HG03442 (cell line): ENCODE results near the gene DPY19L1.
"Not testable (repeated sequence)": the region's sequence is repeated elsewhere in the genome, so short reads cannot be mapped to it uniquely, and the experiment has no call there.

Experiments
- ATAC-seq: cut with Tn5 transposase; IDR thresholded peaks from one replicate; pipeline ENCODE4 v1.9.1; 2021; ENCODE audit warnings: mild to moderate bottlenecking, moderate library complexity; ENCODE audit not compliant: unreplicated experiment

The DPY19L1 gene

DNA sequence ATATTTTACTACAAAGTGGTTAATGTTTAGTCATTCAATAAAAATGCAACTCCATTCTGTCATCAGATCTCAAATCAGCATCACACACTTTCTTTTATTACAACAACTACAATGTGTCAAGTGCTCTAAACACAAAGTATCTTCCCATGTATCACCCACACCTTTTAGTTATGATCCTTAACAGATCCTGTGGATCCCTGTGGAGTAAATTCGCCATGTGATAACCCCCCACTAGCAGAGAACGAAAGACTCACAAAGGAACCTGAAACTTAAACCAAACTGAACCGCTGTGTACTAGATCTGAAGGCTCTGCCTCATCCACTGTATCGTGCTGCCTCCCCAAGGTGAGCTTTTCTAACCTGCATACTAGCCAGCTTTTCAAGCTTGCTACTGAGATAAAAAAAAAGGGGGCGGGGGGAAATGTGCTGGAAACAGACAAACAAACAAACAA lies 1.7 kb downstream of the DPY19L1 start:
- peak; percentile 11 for ATAC-seq

DNA sequence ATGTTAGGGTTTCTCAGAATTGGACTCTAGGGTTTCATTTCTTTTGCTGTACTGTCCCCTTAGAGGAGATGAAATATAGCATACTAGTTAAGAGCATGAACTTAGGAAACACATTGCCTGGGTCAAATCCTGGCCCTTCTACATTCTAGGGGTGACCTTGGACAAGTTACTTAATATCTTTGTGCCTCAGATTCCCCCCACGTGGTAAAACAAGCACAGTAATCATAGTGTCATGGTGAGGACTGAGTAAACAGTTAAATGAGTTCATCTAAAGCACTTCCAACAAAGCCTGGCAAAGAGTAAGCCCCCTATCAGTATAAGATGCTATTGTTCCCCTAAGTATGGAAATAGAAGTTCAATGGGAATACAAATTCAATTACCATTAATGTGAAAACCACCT lies 5.1 kb downstream of the DPY19L1 start:
- ATAC-seq, result no peak

DNA sequence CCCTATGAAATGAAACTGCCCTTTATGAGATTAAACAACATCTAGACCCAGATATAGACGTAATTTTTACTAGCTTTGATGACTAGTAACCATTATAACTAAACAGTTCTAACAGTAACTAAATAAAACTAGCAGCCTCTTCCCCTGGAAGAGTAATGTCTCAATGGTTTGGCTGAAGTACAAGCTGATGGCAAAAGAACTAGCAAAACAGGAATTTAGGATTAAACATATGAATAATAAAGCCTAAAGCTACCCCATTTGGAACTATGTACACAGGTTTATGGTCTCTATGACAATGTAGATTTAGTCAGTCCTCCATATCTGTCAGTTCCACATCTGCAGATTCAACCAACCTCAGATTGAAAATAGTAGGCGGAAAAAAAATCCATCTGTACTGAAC lies 6.4 kb downstream of the DPY19L1 start:
- ATAC-seq, result no peak

DNA sequence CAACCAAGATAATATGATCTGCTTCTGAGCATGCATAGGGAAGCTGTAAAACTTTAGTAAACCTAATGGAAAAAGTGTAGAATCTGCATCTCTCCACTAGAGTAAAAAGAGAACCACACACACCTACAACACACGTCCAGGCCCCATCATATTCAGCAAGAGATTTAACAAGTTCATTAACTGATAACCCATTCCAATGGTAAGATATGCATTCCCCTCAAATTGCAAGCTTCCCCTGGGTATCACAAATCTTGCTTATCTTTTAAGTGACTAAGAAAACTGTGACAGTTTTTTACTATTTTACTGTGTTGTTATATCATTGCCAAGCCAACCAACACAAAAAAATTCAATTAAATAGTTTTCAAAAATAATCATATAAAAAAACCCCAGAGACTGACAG lies 8.0 kb downstream of the DPY19L1 start:
- no peak for ATAC-seq

DNA sequence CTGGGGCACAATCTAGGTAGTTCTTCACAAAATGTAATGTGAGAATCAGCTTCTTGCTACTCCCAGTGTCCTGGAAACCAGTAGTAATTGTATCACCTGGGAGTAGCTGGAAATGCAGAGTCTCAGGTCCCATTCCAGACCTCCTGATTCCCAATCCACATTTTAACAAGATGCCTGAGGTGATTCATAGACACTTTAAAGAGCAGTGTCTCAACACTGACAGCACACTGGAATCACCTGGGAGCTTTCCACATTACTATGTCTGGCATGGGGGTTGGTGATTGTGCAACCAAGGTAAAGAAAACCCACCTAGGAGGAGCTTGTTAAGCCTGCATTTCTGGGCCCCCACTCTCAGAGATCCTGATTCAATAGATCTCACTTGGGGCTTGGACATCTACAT lies 11.1 kb downstream of the DPY19L1 start:
- ATAC-seq, result no peak

DNA sequence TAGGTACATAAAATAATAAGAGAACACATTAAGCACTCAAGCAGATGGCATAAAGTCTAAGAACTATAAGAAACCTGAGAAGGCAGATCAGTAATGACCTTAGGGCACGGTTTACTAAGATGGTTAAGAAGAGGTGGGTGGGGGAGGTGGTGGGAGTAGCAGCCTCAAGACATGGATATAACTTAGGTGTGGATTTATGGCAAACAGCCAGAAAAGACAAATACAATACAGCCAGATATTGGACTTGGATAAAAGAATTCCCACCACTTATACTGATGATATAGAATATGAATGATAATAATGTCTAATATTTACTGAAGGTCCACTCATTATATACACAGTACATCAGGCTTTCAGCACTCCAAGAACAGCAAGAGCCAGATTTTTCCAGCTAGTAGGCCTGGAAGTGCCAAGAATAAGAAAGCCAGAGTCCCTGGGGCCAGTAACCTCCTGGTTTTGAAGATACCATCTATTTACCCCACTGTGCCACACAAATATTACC lies 11.9 kb downstream of the DPY19L1 start:
- ATAC-seq, result no peak

DNA sequence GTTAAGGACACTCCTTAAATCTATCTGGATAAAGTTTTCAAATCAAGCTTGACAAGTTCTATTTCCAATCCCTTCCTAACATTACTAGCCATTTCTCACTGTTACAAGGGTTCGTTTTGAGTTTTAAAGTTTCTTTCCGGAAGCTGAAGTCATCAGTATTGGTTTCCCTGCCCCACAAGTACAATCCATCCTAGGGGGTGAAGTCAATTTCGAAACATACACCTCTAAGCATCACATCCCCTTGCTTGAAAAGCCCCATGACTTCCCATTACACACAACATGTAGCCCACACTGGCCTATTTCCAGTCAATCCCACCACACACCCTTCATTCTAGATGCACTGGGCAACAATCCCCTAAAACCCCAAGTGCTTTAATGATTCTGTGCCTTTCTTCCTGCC lies 13.0 kb downstream of the DPY19L1 start:
- ATAC-seq, result no peak

DNA sequence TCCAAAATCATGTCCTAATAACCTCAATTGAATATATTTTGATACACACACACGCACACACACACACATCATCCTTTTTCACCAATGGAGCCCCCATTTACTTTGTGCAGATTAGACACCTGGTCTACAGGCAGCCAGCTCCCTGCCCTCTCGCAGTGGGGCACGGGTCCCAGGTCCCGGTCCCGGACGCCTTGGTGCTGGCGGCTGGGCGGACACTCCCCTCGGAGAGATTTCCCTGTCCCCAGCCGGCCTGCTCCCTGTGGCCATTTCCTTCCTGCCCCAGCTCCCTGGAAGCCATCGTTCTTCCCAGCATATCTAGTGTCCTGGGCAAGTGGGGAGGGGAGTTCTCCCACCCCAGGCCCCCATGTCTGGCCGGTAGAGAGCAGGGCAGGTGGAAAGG lies 14.6 kb downstream of the DPY19L1 start:
- no peak for ATAC-seq

DNA sequence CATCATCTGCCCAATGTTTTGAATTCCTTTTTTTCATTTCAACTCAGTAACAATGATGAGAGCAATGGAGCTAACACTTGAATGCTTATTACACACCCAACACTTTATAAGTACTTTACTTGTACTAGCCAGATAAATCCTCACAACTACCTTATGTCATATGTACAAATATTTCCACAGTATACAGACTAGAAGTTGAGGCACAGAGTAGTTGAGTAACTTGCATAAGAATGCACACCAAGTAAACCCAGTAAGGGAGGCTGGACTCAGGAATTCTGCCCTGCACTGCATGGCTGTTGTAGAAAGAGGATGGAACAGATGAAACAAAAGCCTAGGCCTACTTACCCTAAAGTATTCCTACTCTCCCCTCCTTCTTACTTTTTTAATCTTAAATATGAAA lies 15.8 kb downstream of the DPY19L1 start:
- no peak for ATAC-seq

DNA sequence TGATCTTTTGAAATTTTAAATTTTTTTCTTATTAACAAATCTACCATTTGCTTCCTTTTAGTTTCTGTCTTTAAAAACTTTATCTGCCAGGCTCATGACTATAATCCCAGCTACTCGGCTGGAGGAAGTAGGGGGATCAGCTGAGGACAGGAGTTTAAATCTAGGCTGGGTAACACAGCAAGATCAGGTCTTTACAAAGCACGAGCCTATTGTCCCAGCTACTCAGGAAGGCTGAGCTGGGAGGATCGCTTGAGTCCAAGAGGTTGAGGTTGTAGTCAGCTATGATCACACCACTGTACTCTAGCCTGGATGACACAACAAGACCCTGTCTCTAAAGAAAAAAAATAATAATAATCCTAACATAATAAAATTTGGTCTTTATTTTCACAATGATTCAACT lies 17.5 kb downstream of the DPY19L1 start:
- ATAC-seq, result no peak

DNA sequence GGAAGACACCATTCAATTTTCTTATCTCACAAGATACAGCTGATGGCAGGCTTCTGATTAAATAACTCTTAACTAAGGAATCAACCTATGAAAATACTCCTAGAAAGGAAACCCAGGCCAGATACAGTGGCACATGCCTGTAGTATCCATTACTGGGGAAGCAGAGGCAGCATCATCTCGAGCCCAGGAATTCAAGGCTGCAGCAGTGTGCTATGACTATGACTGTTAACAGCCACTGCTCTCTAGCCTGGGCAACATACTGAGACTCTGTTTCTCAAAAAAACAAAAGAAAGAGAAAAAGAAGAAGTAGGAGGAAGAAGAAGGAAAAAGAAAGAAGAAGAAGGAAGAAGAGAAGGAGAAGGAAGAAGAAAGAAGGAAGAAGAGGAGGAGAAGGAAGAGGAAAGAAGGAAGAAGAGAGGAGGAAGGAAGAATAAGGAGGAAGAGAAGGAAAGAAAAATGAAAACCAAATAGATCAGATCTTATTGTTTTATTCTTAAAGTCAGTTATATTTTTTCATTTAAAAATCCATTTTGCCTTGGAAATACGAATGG lies 18.0 kb downstream of the DPY19L1 start:
- ATAC-seq, result no peak

DNA sequence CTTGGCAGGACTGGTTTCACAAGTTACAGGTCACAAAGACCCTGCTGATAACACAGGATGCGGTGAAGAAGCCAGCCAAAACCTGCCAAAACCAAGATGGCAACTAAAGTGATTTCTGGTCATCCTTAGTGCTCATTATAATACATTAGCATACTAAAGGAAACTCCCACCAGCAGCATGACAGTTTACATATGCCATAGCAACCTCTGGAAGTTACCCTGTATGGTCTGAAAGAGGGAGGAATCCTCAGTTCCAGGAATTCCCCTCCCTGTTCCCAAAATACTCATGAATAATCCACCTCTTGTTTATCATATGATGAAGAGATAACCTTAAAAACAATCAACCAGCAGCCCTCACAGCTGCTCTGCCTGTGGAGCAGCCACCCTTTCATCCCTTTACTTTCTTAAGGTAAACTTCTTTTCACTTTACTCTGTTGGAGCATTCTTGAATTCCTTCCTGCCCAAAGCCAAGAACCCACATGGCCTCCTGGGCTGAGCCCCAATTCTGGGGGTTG lies 21.9 kb downstream of the DPY19L1 start:
- ATAC-seq, result no peak

DNA sequence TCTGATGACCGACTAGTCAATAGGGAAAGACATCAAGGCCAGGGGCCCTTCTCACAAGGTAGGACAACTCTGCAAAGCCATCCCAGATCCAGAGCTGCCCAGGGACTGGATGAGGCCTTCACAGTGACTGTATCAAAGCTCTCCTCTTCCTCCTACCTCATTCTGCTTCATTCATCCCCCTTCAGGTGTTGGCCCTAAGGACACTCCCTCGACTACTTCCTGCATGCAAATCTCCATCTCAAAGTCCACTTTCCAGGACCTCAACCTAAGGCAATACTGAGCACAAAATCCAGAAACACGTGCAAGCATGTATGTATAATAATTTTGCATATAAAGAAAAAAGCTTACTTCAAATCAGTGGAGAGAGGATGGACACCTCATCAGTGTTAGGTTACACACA lies 25.1 kb downstream of the DPY19L1 start:
- ATAC-seq, result no peak

DNA sequence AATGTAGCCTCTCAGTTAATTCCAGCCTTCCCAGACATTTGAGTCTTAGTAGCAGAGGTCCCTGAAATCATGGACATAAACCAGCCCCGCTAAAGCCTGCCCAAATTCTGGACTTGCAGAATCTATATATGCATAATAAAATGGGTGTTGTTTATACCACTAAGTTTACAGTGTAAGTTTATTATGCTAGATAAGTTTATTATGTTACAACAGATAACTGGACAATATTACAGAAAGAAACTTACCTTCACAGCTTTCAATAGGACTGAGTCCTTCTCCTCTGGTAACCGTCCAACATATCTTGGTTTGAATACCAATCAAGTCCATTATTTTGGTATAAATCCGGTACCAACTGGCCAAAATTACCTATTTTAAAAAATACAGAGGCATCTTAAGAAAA lies 26.2 kb downstream of the DPY19L1 start:
- ATAC-seq, result no peak

DNA sequence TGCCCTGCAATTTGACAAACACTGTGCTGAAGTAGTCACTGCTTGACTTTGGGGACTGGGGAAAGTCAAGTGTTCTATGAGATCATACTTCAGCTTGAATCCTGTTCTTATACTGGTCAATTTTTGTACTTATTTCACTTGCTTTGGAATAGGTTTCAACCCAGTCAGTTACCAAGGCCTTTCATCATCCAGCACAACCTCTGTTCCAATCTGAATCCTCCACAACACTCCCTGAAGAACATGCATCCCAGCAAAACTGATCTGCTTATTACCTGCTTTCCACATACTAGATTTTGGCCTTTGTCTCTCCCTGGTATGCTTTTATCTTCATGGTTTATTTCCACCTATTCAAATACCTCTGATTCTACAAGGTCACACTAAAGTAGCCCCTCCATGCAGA lies 29.5 kb downstream of the DPY19L1 start:
- no peak for ATAC-seq

DNA sequence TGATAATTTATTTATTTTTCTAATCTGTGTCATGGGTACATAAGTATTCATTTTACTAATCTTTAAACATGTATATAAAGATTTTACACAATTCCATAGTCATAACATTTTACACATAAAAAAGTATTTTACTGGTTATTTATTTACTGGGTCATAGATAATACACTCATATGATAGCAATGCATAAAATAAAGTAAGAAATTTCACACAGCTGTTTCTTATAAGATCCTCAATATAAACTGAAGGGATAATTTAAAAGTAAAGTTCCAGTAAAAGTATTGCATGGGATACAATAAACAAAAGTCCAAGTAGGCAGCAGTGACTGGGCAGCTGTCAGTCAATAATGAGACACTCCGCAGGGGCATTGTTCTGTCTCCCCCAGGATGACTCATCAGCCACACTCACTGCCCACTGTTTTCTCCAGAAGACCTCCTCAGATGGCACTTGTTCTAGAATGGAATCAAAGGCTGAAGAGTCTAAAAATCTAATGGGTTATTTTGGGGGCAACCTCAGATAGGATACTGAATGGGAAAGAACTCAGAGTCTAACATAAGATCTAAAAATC lies 32.7 kb downstream of the DPY19L1 start:
- no peak for ATAC-seq

DNA sequence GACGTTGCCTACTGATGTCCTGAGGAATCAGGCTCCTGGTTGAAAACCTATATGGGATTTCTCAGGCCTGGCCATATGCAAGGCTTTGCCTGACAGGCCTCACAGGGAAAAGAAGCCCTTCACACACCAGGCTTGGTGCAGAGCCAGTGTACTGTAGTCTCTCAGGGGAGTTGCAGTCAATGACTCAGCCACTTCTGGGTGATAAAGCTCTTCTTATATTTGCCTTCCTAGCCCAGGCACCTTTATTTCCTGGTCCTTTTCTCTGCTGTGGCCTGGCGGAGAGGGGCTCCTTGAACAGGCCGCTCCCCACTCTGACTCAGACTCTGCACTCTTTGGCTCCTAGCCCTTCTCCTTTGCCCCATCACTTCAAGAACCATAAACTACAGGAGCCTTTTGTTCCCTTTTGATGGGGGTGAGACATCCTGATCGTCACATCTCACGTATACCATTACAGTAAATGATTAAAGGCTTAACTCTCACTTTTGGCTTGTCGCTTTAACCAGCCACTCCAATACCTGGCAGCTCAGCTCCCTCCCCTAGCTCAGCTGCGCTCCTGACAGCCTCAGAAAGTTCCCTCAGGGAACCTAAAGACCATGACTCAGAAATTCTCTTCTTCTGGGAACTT lies 33.5 kb downstream of the DPY19L1 start:
- peak; percentile 52 for ATAC-seq

DNA sequence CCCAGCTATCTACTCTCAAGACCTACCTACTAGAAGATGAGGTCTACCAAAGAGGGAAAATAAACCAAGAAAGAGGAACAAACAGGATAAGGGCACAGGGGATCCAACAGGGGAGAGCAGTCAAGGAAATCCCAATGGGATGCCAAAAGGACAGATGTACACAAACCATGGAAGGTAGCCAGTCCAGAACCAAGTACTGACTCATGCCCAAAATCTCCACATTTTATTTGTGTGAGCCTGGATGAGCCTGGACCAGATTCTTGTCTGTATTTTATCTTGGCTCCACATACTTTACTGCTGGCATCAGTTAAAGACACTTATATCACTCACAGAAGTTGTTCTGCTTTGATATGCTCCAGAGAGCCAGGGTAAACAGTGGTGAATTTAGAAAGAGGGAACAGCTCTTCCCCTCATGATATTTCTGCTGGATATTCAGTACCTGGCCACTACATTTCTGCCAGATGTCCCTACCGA lies 34.1 kb downstream of the DPY19L1 start:
- not testable (repeated sequence) for ATAC-seq

DNA sequence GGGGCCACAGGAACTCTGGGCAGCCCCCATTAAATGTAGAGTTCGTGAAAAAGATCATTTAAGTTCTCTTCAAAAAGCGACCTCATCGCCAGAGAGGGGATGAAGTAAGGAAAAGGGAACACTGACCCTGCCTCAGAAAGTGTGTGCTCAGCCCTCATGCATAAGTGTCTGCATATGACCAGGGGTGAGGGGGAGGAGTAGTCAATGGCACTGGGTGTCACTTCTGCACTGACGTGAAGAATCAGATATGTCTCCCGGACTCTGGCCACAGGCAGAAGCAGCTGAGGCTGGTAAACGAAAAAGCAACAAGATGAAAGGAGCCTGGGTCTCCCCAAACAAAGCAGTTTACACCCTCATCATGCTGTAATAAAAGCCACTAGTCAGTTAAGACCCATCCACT lies 39.0 kb downstream of the DPY19L1 start:
- ATAC-seq, result not testable (repeated sequence)

DNA sequence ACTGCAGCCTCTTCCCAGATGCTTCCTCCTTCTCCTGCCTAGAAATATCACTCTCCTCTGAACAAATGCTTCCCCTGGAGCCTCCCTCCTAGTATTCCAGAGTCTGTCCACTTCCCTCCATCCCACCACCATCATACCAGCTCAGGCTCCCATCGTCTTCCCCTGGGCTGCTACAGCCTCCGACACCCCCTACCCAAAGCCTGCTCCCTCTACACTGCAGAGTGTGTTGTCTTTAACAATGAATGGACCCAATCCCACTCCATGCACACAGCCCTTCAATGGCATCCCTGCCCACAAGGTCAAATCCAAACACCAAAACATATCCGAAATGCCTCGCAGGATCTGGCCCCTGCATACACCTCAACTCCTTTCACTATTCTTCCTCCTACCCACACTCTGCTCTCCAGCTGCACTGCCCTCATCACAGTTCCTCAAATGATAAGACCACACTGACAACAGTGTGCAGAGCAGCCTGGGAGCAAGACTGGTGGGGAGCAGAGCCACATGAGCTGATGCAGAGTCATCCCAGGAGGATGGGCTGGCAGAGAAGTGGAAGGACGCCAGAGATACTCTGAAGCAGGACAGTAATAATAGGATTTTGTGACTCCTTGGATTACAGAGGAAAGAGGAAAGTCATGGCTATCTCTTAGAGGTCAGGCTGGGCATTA lies 40.7 kb downstream of the DPY19L1 start:
- not testable (repeated sequence) for ATAC-seq

DNA sequence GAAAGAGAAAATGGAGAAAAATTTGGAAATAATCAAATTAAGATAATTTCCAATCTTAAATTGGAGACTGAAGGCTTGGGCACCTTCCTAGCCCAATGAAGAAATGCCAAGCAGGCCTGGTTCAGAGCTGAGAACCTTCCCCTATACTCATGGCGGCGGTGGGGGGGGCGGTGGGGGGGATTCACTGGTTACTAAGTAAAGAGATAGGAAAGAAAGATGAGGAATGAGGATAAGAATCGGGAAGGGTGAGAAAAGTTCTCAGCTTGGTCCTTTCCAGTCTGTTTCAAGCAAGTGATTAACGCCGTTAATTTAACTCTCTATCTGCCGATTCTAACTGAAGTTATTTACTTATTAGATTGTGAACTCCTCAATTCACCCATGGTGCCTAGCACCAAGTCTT lies 41.5 kb downstream of the DPY19L1 start:
- ATAC-seq, result no peak
